Measurements from ENCODE around the gene LPCAT2.

Gene LPCAT2

GRCh38 chr16:55622930-55623561, 114.2 kb downstream of the LPCAT2 start:
- H3K4me1 ChIP-seq (ENCODE audit: low read depth, poor library complexity, severe bottlenecking), result no peaks in the 10 kb centered on the region
- TF ChIP-seq CTCF (conservative IDR thresholded peaks at IDR 0.05; ENCODE audit: low read depth, low read length), result no peak
- no peaks in the 10 kb centered on the region for H3K36me3 ChIP-seq (ENCODE audit: insufficient read depth)
- no peak overlapping the region for H3K4me3 ChIP-seq (IDR thresholded peaks at IDR 0.05; ENCODE audit: insufficient read depth, low read depth, low read length)
- no peak overlapping the region for H3K4me2 ChIP-seq
- H3K27ac ChIP-seq, result no peak overlapping the region
- H2AFZ ChIP-seq (ENCODE audit: low read depth), result no peak overlapping the region
- no peak overlapping the region for H3K9ac ChIP-seq
- no peaks in the 10 kb centered on the region for H3K27me3 ChIP-seq (ENCODE audit: insufficient read depth, low read depth)
- H3K79me2 ChIP-seq (ENCODE audit: insufficient read depth, low read depth), result no peaks in the 10 kb centered on the region
- H4K20me1 ChIP-seq (ENCODE audit: insufficient read depth), result no peaks in the 10 kb centered on the region

- Histone ChIP-seq H3K4me2 (no peak overlapping the region), H3K9ac (no peak overlapping the region), H3K27me3 (ENCODE audit: insufficient read depth, low read depth) (no peaks in the 10 kb centered on the region), H3K79me2 (ENCODE audit: insufficient read depth, low read depth) (no peaks in the 10 kb centered on the region), H4K20me1 (ENCODE audit: insufficient read depth) (no peaks in the 10 kb centered on the region), H3K4me3 (IDR thresholded peaks at IDR 0.05; ENCODE audit: insufficient read depth, low read depth, low read length) (no peak overlapping the region), H3K36me3 (ENCODE audit: insufficient read depth) (no peaks in the 10 kb centered on the region), H2AFZ (ENCODE audit: low read depth) (no peak overlapping the region), H3K27ac (no peak overlapping the region), H3K4me1 (ENCODE audit: low read depth, poor library complexity, severe bottlenecking) (no peaks in the 10 kb centered on the region)
- no peak for TF ChIP-seq CTCF (conservative IDR thresholded peaks at IDR 0.05; ENCODE audit: low read depth, low read length)
These were observed 114.8 kb downstream of the LPCAT2 start for GRCh38 chr16:55623640-55624039.

- no peak overlapping the region for H3K9ac ChIP-seq
- H3K27ac ChIP-seq, result no peak overlapping the region
- no peaks in the 10 kb centered on the region for H3K4me1 ChIP-seq (ENCODE audit: low read depth, poor library complexity, severe bottlenecking)
- no peak overlapping the region for H3K4me2 ChIP-seq
- no peaks in the 10 kb centered on the region for H3K79me2 ChIP-seq (ENCODE audit: insufficient read depth, low read depth)
- no peaks in the 10 kb centered on the region for H4K20me1 ChIP-seq (ENCODE audit: insufficient read depth)
- H3K4me3 ChIP-seq (IDR thresholded peaks at IDR 0.05; ENCODE audit: insufficient read depth, low read depth, low read length), result no peak overlapping the region
- H3K27me3 ChIP-seq (ENCODE audit: insufficient read depth, low read depth), result no peaks in the 10 kb centered on the region
- no peak for TF ChIP-seq CTCF (conservative IDR thresholded peaks at IDR 0.05; ENCODE audit: low read depth, low read length)
- H3K36me3 ChIP-seq (ENCODE audit: insufficient read depth), result no peaks in the 10 kb centered on the region
- no peak overlapping the region for H2AFZ ChIP-seq (ENCODE audit: low read depth)
These were observed 115.8 kb downstream of the LPCAT2 start for GRCh38 chr16:55624696-55625095.

- Histone ChIP-seq H3K27ac (no peak overlapping the region), H3K27me3 (ENCODE audit: insufficient read depth, low read depth) (no peaks in the 10 kb centered on the region), H3K4me2 (no peak overlapping the region), H2AFZ (ENCODE audit: low read depth) (no peak overlapping the region), H3K79me2 (ENCODE audit: insufficient read depth, low read depth) (no peaks in the 10 kb centered on the region), H4K20me1 (ENCODE audit: insufficient read depth) (no peaks in the 10 kb centered on the region), H3K4me1 (ENCODE audit: low read depth, poor library complexity, severe bottlenecking) (no peaks in the 10 kb centered on the region), H3K4me3 (IDR thresholded peaks at IDR 0.05; ENCODE audit: insufficient read depth, low read depth, low read length) (no peak overlapping the region), H3K9ac (no peak overlapping the region), H3K36me3 (ENCODE audit: insufficient read depth) (no peaks in the 10 kb centered on the region)
- no peak for TF ChIP-seq CTCF (conservative IDR thresholded peaks at IDR 0.05; ENCODE audit: low read depth, low read length)
These were observed 117.0 kb downstream of the LPCAT2 start for GRCh38 chr16:55625843-55626242.

Data from KMS-11 (cell line).